ENCODE measurements around the gene GARIN5B. TPM values are rescaled to one million over a fixed set of nuclear protein-coding genes. Genes with fewer than 3 reads are reported as not detected.

The GARIN5B gene
- total RNA-seq, 1 experiment from 2014 or later = not detected

- Histone ChIP-seq H3K9me2 (replicated peaks; ENCODE audit: low read length) (no peaks in the 10 kb centered on the region), H3K27ac (ENCODE audit: low read length) (no peak overlapping the region), H3K4me3 (ENCODE audit: low read length) (no peak overlapping the region), H3K4me1 (ENCODE audit: insufficient read depth, low read length) (peaks cover 45% of the 10 kb centered on the region), H3K79me2 (ENCODE audit: low read length) (no peaks in the 10 kb centered on the region), H4K20me1 (ENCODE audit: low read length) (no peaks in the 10 kb centered on the region), H3K4me2 (ENCODE audit: low read length) (peak overlapping the region; percentile 19), H3F3A (ENCODE audit: low read length, unreplicated experiment) (no peaks in the 10 kb centered on the region), H3K36me3 (ENCODE audit: low read depth, low read length) (no peaks in the 10 kb centered on the region), H2AFZ (ENCODE audit: low read length) (peak overlapping the region; percentile 5; the same call in 1 of the 2 replicates), H3K9ac (ENCODE audit: low read length) (no peak overlapping the region), H3K9me3 (ENCODE audit: low read length) (no peaks in the 10 kb centered on the region), H3K27me3 (ENCODE audit: low read length) (peaks cover 17% of the 10 kb centered on the region)
- intact Hi-C loops (cut with micrococcal nuclease) = loop anchor here (2.0 kb wide), 1 partner anchor 17 kb away; the partner anchor contains the start of gene KMT5C
- TF ChIP-seq EZH2phosphoT487 (IDR thresholded peaks at IDR 0.05; ENCODE audit: borderline replicate concordance, low read length) = no peak
- no peak for TF ChIP-seq EZH2 (IDR thresholded peaks at IDR 0.05; ENCODE audit: low read length, unreplicated experiment)
- no peak for TF ChIP-seq CTCF (conservative IDR thresholded peaks at IDR 0.05; ENCODE audit: low read depth, low read length)
- peak; percentile 66 for DNase-seq
- ATAC-seq = peak; percentile 14
- POLR2A ChIA-PET (ENCODE audit: unreplicated experiment) = interaction anchor here (0.6 kb wide), 1 partner anchor 14 kb away, joined by 3 read pairs; no protein-coding TSS in a partner anchor
- BruUV-seq (replicated peaks) = no TSS peak
- CTCF ChIA-PET = no interaction called here
These were observed 7.7 kb downstream of the GARIN5B start for GRCh38 chr19:55355213-55355821.

- H3K9me3 ChIP-seq (ENCODE audit: low read length) = no peaks in the 10 kb centered on the region
- ChIA-PET CTCF (no interaction called here), POLR2A (ENCODE audit: unreplicated experiment) (interaction anchor here (0.6 kb wide), 1 partner anchor 13 kb away, joined by 3 read pairs; no protein-coding TSS in a partner anchor)
- H3K4me3 ChIP-seq (ENCODE audit: low read length) = peak within 1 kb of the TSS; percentile 68
- ATAC-seq (no peak), DNase-seq (no peak)
- H3K79me2 ChIP-seq (ENCODE audit: low read length) = no peaks in the 10 kb centered on the region
- H3K36me3 ChIP-seq (ENCODE audit: low read depth, low read length) = no peaks in the 10 kb centered on the region
- peak within 1 kb of the TSS; percentile 91 for H3K4me2 ChIP-seq (ENCODE audit: low read length)
- peak within 1 kb of the TSS; percentile 48 for H3K9ac ChIP-seq (ENCODE audit: low read length)
- no peaks in the 10 kb centered on the region for H4K20me1 ChIP-seq (ENCODE audit: low read length)
- BruUV-seq (replicated peaks) = no TSS peak
- no peaks in the 10 kb centered on the region for H3K9me2 ChIP-seq (replicated peaks; ENCODE audit: low read length)
- no peaks in the 10 kb centered on the region for H3F3A ChIP-seq (ENCODE audit: low read length, unreplicated experiment)
- peaks cover 45% of the 10 kb centered on the region for H3K4me1 ChIP-seq (ENCODE audit: insufficient read depth, low read length)
- H3K27ac ChIP-seq (ENCODE audit: low read length) = no peak within 1 kb of the TSS
- peak within 1 kb of the TSS; percentile 70 for H2AFZ ChIP-seq (ENCODE audit: low read length)
- TF ChIP-seq EZH2phosphoT487 (IDR thresholded peaks at IDR 0.05; ENCODE audit: borderline replicate concordance, low read length) = no peak
- no peak for TF ChIP-seq CTCF (conservative IDR thresholded peaks at IDR 0.05; ENCODE audit: low read depth, low read length)
- TF ChIP-seq EZH2 (IDR thresholded peaks at IDR 0.05; ENCODE audit: low read length, unreplicated experiment) = no peak
- H3K27me3 ChIP-seq (ENCODE audit: low read length) = peaks cover 17% of the 10 kb centered on the region
- intact Hi-C loops (cut with micrococcal nuclease) = loop anchor here (2.0 kb wide), 1 partner anchor 16 kb away; the partner anchor contains the start of gene KMT5C
These were observed 8.3 kb downstream of the GARIN5B start, which contains the start of gene COX6B2 for GRCh38 chr19:55354698-55355212. Gene COX6B2, minus strand, starts transcription at chr19:55354719. Its CDS starts 198 bp downstream, at chr19:55354521.

All from PC-3 (cell line).